GM19372 (cell line): ENCODE data around the gene TNNI3K.

Source experiments
- ATAC-seq: cut with Tn5 transposase; IDR thresholded peaks from one replicate; pipeline ENCODE4 v1.9.1; 2021; ENCODE audit warnings: mild to moderate bottlenecking, low read depth, moderate library complexity; ENCODE audit not compliant: unreplicated experiment

TNNI3K gene

DNA sequence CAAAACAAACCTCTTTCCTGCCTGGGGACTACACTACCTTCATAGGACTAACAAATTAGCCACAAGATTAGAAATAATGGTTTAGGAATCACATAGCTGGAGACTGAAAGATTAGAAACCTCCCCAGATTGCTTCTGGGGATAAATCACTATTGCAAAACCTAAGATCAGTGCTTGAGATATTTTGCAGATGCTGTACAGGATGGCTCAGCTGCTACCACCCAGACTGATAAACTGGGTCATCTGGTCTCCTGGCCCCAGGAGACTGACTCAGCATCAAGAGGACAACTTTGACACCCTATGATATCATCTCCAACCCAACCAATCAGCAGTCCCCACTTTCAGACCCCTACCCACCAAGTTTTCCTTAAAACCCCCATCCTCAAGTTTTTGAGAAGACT lies 140.2 kb downstream of the TNNI3K start:
- ATAC-seq: no peak

DNA sequence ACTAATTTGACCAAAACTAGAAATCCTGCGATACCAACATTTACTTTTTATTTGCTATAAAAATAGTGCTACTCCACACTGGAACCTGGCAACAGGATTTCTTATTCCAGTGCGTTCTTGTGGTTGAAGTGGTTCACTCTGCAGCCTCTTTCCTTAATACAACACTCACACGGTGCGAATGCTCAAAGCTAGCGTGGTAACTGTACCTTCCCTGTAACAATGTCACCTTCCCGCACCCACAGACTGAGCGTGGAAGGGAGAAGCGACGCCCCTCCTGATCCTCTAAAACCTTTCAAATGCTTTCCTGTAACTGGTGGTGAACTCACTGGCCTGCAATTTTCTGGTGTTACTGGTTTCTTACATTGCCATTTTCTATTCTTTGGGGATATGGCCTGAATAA lies 145.1 kb downstream of the TNNI3K start:
- no peak for ATAC-seq

DNA sequence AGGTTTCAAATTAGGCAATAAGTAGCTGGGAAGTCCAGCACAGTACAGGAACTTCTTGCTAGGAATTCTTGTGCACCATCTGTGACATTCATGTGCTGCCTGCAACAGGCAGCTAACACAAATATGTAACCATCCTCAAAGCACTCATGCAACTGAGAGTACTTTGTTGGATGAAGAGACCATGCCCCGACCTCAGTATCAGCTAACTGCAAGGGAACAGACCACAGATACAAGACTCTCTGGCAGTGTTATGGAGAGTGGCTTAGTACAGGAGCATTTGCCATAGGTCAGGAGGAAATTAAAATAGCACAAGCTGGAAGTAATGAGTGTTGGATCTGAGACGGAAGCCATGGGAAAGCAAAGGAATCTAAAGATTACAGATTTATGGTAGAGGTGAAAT lies 153.7 kb downstream of the TNNI3K start:
- no peak for ATAC-seq

DNA sequence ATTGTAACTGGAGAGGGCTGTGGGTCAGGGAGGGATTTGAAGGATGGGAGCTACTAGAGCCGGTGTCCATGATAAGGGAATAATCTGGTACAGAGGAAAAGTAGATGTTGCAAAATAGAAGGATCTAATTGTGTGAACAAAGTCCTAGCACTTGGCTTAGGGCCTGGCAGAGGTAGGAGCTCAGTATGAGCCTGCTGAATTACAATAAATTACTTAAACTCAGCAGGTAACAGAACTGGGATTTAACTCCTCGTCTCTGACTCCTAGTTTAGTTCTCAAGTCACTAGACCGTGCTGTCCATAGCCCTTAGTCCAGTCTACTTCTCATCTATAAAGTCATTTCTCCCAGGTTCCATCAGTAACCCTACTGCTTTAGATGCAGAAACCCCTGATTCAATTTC lies 157.0 kb downstream of the TNNI3K start:
- ATAC-seq: no peak

DNA sequence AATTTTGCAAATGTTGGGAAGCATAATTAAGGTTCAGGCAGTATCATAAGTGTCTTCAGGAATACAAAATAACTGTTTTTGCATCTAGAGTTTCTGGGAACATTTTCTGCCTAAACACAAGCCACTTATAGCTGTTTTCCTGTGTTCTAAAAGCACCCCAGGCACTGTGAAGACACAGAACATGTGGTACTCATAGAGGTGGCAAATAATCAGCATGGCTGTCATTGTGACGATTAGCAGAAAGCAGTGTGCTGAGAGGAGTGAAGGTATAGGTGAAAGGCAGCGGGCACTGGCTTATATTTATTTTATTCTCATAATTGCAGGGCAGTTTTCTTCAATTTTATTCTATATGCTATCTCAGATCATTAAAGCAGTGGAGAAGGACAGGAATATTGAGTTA lies 157.7 kb downstream of the TNNI3K start:
- no peak for ATAC-seq

DNA sequence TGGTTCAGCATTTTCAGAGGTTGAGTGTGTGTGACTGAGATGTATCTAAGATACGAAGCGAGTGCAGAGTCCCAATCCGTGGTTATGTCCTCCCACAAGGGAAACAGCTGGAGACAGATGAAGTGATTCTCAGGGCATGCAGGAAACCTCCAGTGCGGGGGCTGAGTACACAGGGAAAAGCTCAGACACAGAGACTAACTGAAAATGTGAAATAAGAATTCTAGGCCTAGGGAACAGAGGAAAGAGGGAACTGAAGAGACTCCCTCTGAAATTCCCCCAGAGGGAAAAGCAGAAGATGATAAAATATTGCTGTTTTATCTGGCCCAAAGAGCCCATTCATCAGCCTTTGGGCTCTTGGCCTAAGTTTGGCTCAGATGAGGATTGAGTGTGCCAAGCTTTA lies 160.4 kb downstream of the TNNI3K start:
- ATAC-seq: no peak

DNA sequence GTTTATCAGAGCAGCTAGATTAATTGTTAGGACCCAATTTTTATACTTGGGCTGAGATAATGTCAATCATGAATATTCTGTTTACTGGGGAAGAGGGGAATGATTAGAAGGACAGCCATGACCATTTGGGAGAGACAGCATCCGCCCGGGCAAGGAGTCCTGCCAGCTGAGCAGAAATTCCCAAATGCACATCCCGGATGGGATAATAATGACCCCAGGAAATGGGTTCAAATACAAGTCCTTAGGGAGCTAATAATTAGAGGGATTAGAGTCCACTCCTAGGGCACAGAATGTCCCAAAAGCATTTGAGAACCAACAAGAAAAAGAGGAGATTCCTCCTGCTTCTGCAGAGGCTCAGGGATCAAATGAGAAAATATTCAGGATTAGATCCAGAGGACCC lies 161.3 kb downstream of the TNNI3K start:
- ATAC-seq: no peak

DNA sequence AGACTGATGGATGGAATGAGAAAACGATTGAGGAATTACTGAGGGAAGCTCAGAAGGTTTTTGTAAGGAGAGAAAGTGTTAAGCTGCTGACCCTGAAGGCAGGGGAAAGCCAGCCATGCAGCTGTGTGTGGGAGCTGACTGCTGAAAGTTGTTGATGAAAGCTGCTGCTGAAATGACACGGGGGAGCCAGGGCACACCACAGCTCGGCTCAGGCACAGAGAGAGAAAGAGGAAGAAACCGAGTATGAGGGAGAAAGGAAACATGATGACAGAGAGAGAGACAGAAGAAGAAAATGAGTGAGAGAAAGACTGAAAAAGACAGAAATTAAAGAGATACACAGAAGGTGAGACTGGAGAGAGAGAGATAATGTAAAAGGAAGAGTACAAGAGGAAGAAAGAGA lies 161.7 kb downstream of the TNNI3K start:
- ATAC-seq: no peak

DNA sequence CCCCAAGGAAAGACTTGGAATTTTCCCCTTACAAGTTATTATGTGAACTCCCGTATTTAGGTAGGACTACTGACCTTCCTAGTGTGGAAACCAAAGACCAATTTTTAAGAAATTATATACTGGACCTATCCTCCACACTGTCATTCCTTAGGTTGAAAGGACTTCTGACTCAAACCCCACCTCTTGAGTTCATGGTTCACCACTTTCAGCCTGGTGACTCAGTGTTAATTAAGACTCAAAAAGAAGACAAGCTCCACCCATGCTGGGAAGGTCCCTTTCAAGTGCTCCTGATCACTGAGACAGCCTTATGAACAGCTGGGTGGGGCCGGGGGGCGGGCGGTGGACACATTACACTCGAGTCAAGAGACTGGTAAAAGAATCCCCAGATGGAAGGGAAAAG lies 164.1 kb downstream of the TNNI3K start:
- no peak for ATAC-seq

DNA sequence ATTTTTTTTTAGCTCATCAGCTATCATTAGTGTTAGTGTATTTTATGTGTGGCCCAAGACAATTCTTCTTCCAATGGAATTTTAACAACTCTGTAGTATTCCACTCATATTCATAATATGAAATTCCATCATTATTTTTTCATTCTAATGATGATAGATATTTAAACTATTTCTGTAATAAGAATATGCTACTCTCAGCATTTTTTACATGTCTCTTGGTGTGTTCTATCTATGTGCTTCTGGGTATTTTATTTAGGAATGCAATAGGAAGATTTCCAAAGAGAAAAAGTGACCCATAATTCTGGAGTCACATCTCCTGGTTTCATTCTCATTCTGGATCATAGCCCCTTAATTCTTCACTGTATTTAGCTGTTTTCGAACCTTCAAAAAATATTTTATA lies 167.7 kb downstream of the TNNI3K start:
- no peak for ATAC-seq

DNA sequence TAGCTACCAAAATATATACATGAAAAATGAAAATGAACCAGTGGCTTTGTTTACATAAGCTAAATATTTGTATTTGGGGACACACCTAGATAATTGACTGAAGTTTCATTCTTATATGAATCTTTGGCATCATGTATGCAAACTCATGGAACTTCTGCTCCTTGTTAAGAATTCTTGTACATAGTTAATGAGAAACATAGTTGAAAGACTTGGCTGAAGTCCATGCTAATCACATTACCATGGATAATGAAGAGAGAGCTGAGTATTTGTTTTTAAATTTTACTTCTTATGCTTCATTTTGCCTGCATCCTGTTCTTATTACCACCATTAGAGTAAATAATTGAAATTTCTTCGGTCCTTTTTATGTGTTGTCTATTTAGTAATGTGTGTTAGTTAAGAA lies 168.4 kb downstream of the TNNI3K start:
- ATAC-seq: no peak

DNA sequence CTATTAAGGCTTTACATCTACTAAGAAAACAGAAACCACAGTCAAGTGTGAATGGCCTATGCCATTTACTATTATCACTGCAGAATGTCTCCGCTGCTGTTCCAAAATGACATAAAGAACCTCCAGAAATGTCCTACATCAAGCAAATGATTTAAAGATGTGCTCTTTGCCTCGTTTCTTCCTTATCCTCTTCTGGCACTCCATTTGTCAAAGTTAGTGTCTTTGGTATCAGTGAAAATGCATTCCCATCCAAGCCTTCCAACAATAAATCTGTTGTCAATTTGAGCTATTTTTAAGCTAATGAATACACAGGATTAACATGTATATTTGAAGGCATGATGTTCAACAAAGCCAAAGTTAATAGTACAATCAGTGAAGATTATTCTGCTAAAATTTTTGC lies 171.6 kb downstream of the TNNI3K start:
- ATAC-seq: no peak

DNA sequence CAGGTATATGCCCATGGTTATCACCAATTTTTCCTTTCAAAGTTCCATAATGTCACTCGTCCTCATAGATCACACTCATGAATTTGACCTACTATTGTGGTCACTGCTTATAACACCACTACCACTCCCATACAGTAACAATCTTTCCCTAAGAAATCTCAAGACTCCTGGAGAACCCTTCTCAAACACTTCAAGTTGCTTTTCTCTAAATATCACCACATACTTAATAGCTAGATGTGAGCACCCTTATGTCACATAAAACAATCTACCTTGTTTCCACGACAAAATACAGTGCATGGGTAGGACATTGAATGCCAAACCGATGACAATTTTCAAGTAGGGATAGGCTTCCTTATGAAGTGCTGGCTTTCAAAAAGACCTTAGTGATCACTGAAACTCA lies 172.7 kb downstream of the TNNI3K start:
- ATAC-seq: no peak

DNA sequence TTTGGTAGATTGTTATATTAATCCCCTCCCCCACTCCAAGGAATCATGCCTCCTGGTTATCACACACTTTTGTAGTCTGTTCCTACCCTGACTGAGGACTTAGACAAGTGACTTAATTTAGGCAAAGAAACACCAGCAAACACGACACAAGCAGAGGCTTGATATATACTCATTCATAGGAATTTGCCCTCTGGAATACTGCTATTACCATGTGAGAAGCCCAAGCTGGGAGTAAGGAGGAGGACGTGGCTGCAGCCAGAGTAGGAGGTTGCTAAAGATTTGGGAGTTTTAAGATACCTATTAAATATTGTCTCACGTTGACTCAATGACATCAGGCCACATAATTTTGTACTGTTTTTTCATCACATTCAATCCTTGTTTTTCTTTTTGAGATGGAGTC lies 177.1 kb downstream of the TNNI3K start:
- ATAC-seq: no peak

DNA sequence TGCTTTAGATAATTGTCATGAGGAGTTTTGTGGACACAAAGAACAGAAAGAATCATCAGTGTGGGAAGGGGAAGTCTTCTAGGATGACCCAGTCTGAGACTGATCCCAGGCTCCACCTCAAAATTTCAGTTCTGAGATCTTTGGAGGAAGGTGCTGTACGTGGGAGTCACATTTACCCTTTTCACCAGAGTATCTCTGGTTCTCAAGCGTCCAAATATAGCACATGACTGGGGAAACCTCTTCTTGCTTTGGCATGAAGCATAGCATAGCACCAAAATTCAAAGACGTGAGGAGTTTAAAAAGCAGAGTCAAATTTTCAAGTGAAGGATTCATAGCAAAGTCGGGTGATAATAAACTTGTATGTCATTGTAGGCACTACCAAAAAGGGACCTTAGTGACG lies 180.7 kb downstream of the TNNI3K start:
- ATAC-seq: no peak

DNA sequence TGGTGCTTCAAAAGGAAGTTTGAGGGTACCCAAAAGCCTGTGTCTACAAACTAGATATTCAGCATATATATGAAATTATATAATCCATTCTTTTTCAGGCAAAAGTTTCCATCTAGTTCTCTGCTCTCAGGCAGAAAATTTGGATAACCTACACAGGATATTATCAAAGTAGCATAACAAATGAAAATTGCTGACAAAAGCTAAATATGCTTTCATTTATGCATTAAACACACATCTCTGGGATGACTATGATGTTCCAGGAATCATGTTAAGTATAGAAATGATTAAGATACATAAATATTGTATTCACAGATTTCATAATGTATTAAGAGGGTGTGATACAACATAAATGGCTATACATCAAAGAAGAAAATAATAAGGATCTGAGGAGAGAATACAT lies 184.4 kb downstream of the TNNI3K start:
- no peak for ATAC-seq

DNA sequence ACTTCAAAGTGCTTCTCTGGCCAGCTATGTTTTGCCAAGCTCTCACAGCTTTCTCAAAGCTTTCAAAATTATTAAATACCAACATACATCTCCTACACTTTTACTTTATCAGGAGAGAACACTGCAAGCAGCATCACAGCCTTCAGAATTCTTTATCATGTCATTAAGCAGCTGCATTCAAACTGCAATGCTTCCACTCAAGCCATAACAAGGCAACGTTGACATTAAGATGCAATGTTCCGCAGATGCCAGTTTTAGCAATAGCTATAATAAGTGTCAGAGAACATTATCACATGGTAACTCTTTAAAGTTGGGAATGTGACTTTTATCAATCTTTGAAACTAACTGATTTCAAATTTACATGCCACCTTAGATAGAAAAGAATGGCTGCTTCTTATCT lies 185.3 kb downstream of the TNNI3K start:
- ATAC-seq: no peak

DNA sequence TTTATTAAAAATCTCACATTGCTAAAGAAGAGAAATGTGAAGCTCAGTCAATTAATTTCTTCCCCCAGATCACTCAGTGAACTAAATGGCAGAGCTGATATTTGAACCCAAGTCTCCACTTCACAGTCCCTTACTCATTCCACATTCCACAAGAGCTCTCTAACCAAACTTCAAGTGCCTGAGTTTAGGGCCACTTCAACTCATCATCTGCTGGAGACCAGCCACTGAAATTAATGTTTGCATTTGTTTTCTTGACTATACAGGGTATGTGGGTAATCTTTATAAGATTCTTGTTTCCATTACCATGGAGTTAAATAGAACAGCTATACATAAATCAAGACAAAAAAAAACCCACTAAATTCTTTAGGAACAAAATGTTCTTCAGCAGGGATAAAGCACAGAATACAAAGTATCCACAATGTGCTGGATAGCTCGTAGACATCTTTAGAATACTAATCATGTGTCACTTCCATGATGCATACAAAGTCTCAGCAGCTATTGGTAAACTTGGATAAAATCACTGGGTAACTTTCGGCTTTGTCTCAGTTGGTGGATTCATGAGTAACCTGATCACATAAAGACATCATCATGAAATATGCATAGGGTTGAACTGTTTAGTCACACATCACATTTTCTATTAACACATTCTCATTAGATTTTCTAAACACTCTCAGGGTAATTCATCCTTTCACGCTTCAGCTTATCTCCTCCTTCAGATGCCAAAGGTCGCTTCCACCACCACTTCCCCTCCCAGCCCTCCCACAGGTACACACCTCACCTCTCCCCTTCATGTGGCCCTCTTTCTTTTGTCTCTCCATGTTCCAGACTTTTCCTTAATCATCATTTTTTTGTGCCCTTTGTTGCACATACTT lies 187.5 kb downstream of the TNNI3K start:
- no peak for ATAC-seq

DNA sequence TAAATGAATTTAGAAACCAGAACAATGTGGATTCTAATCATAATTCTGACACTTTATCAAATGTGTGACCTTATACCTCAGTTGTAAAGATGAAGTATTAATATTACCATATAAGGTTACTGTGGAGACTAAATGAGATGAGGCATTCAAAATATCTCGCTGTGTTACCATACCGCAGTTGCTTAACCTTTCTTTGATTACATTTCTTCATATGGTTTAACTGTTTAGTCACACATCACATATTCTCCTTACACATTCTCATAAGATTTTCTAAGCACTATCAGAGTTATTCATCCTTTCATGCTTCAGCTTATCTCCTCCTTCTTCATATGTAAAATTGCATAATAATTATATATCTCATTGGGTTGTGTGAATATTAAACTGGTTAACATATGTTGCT lies 188.3 kb downstream of the TNNI3K start:
- no peak for ATAC-seq

DNA sequence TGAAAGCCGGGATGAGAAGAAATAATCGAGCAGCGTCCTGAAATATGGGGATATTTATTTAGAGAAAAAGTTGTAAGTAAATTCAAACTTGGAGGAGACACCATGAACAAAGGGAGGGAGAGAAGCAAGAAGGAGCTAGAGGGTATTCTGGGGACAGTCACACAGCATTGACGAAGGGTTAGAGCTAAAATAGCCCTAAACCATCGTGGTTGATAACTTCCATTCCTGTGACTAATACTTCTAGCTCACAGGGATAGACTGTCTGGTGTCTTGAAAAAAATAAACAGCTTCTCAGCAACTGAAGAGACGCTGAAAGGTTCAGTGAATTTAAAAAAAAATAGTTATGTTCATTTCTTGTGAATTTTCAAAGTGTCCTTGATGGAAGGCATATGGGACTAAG lies 190.5 kb downstream of the TNNI3K start:
- no peak for ATAC-seq

DNA sequence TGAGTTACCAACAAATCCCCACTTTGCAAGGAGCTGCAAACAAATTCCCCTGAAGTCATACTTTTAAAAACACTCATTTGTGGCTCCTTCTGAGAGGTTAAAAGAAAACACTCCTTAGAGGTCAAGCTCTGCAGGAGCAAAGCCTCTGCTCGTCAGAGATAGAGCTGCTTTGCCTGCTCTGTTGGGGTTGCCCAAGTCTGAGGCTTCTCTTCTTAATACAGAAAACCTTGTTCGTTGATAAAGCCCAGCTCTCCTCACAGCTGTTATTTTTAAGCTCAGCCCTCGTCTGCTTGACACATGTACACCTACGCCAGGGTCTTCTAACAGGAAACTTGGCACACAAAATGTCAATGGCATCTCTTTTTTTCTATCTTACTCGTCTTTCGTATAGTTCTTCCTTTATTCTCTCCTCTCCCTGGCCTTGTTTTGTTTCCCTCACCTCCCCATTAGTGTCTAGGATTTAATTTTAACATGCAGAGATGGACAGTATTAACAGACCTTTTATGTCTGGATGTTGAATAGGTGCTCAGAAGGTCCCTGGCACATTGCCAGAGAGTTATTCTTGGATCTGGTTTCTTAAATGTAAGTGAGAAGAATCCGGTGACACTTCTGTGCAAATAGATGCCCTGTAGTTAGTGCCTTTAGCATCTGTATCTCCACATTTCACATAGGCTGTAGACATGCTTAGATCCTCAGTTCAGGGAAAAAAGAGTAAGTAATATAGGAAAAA lies 191.2 kb downstream of the TNNI3K start:
- ATAC-seq: no peak

DNA sequence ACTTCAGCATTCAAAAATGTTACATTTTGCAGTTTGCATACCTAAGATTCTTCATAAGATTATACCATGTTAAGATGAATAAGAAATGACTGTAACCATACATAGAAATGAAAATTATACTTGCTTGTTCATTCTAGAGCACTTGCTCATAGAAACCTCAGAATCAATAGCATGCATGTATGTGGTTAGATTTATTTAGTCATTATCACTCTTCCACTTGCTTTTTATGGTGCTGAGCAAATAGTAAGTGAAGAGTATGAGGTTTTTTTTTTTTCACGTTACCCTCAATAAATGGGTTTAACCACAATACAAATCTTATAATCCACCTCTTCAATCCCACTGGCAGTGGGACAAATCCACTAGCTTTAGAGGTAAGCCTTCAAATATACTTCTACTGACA lies 192.5 kb downstream of the TNNI3K start:
- ATAC-seq: no peak
